ENCODE results near the gene GZMM. TPM values are rescaled to one million over a fixed set of nuclear protein-coding genes. Genes with fewer than 3 reads are reported as not detected.

Gene GZMM
- total RNA-seq, 1 experiment from 2014 or later: not detected

DNA sequence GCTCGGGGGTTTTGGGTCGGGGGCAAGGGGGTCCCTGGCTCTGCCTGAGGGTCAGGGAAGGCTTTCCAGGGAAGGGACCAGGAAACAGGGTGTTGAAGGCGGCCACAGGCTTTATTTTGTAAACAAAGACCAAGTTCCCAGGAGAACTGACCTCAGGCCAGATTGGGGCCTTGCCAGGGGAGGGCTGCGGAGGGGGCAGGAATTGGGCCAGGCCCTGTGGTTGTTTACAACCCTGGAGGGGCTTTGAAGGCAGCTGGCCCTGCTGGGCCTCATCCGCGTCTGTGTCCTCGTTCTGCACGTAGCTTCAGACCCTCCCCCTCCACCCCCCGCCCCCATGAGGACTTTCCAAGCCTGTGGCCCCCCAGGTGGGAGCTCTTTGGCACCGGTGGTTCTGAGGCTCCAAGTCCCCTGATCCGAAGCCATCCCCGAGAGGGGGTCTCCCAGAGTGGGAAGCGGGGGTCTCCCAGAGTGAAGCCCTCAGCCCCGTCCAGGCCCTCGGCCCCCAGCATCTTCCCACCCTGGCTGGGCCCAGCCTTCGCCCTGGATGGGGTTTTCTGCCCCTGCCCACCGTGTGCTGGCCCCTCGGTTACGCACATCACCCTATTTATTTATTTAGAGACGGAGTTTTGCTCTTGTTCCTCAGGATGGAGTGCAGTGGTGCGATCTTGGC lies 15.1 kb downstream of the GZMM start:
- no peak for DNase-seq (ENCODE audit: extremely low read depth, low read depth)

- no peak for DNase-seq (ENCODE audit: extremely low read depth, low read depth)
These were observed 16.3 kb downstream of the GZMM start for GRCh38 chr19:560121-560520.

GRCh38 chr19:566403-566802 lies 22.6 kb downstream of the GZMM start:
- DNase-seq (ENCODE audit: extremely low read depth, low read depth): no peak

DNA sequence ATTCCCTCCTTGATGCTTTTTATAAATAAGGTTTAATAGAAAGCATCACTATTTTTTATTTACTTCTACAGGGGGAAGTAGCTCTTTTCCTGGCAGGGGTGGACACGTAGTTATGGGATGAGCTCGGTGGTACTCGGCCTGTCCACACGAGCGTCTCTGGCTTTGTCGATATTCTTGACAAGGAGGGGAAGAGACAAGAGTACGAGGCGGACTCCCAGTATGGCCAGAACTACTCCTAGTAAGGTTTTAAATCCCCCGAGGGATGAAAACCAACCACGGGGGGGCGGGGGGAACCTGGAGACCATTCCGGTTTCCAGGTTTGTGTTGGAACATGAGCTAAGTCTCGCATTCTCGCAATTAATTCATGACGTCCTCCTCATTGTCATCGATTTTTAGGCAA lies 23.0 kb downstream of the GZMM start:
- no peak for DNase-seq (ENCODE audit: extremely low read depth, low read depth)

DNA sequence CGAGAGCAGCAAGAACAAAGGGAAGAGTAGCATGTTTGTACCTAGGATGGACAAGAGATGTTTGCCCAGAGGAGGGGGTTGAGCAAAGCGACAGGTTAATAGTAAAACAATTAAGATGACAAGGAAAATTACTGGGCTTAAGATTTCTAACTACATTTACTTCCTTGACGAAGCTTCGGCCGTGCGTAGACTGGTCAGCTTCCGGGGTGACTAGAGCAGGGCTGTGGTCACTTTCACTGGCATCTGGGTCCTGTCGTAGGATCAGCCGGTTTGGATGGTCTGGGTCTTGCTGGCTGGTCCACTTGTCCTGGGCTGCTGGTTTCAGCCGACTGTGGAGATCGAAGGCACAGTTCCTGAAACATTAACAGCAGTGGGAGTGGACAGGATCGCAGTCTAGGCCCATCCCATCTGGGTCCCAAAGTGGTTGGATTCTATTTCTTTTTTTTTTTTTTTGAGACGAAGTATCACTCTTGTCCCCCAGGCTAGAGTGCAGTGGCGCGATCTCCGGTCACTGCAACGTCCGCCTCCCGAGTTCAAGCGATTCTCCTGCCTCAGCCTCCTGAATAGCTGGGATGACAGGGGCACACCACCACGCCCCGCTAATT lies 23.5 kb downstream of the GZMM start:
- no peak for DNase-seq (ENCODE audit: extremely low read depth, low read depth)

- DNase-seq (ENCODE audit: extremely low read depth, low read depth): no peak
These were observed 26.4 kb downstream of the GZMM start for GRCh38 chr19:570251-570686.

- no peak for DNase-seq (ENCODE audit: extremely low read depth, low read depth)
These were observed 27.2 kb downstream of the GZMM start for GRCh38 chr19:570937-571565.

DNA sequence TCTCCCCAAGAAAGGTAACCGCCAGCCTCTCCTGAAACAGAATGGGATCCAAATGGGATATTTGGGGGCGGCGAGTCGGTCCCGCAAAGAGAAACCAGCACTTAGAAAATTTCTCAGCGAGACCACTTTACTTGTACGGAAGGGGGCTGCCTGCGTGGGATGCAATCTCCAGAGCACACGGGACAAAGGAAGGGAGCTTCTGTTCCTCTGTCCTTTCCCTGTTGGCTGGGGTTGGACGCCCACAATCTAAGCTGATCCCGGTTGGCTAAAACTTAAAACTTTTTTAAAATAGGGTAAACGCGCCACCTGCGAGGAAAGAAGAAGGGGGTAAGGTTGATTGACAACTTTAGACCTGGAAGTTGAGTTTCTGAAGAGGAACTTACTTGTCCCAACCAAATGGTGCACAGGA lies 27.7 kb downstream of the GZMM start:
- no peak for DNase-seq (ENCODE audit: extremely low read depth, low read depth)

GRCh38 chr19:572140-572742 lies 28.4 kb downstream of the GZMM start, which contains the start of gene BSG:
Gene BSG, plus strand, starts transcription at chr19:572596. Its CDS starts 39 bp downstream, at chr19:572635.
- DNase-seq (ENCODE audit: extremely low read depth, low read depth): peak; percentile 92

GRCh38 chr19:572743-573518 lies 29.1 kb downstream of the GZMM start:
- no peak for DNase-seq (ENCODE audit: extremely low read depth, low read depth)

DNA sequence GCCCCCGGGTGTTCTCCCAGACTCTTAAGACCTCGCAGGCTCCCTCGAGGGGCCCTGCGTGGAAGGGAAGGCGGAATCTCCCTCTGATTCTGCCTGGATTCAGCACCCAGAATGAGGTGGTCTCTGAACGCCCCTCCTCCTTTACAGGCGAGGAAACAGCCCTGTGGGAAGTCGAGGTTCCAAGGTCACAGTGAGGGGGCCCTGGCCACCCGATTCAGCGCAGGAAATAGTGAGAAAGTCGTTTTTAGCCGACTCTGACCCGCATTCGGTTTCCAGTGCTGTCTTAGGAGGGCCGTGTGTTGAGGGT lies 29.6 kb downstream of the GZMM start:
- no peak for DNase-seq (ENCODE audit: extremely low read depth, low read depth)

DNA sequence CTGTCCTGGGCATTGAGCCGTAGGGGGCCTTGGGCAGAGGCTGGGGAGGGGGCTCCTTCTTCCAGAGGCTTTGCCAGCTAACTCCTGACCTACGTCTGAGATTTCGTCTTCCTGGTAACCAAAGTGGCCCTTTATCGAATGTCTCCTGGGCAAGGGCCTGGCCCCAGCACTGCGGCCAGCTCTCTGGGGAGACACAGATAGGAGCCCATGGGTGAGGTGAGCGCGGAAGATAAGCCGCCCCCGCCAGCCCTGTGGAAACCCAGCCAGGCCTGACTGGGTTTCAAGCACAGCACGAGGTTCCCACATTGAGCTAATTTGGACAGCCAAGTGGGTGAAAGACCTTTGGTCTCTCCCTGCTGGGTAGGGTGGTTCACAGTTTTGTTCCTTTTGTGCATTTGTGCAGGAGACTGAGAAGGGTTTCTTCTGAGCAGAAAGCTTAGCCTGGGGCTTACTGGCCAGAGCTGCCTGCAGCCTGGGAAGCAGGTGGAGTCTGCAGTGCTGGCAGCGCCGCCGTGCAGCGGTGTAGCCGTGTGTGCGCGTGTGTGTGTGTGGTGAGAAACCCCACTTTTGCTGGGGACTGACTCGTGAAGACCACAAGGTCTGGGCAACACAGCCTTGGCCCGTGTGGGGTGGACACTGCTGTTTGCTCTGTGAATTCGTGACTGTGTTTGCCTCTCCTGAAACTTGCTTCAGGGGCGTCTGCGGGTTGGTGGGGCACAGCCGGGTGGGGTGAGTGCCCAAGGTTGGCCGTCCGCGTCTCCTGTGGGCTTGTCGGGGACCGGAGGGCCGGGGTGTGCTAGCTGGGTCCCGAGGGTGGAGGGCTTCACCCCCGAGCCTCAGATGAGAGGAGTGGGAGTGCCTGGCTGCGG lies 31.0 kb downstream of the GZMM start:
- DNase-seq (ENCODE audit: extremely low read depth, low read depth): no peak

DNA sequence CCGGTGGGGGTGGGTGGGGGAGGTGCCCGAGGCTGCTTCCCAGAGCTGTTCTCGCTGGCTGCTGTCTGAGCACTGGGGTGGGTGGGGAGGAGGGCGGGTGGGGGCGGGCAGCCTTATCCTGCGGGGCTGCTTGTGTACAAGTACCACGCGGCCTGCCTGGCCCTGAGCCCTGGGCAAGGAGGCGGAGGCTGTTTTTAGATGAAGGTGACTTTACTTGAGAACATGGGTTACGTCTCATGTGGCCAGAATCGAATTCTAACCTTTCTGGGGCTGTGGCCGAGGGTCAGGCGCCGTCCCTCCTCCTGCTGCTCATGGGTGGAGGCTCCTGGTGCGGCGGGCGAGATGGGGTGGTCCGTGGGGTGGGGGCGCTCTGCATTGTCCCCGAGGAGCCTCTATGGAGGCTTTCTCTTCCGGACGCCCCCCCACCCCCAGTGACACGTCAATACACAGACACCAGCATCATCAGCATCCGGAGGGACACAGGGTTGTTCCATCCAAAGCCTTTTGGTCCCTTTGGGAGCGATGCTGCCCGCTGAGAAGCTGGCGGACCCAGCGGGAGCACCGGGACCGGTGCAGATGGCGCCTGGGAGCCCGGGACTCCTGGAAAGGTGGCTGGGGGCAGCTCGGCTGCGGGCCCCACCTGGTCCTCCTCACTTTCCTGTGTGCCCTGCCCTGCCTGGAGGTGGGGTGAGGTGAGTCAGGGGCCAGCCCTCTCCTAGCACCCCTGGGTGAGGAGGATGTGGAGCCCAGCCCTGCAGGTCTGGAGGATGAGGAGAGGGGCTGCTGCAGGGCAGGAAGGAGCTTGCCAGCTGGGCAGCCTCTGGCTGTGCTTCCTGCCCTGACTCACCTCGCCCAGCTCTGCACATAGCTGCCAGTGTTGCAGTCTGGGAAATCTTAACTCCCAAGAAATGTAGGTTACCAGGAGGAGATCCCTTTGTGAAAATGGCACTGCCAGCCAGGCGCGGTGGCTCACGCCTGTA lies 32.0 kb downstream of the GZMM start:
- DNase-seq (ENCODE audit: extremely low read depth, low read depth): no peak

GRCh38 chr19:576768-577438 lies 33.0 kb downstream of the GZMM start:
- DNase-seq (ENCODE audit: extremely low read depth, low read depth): no peak

DNA sequence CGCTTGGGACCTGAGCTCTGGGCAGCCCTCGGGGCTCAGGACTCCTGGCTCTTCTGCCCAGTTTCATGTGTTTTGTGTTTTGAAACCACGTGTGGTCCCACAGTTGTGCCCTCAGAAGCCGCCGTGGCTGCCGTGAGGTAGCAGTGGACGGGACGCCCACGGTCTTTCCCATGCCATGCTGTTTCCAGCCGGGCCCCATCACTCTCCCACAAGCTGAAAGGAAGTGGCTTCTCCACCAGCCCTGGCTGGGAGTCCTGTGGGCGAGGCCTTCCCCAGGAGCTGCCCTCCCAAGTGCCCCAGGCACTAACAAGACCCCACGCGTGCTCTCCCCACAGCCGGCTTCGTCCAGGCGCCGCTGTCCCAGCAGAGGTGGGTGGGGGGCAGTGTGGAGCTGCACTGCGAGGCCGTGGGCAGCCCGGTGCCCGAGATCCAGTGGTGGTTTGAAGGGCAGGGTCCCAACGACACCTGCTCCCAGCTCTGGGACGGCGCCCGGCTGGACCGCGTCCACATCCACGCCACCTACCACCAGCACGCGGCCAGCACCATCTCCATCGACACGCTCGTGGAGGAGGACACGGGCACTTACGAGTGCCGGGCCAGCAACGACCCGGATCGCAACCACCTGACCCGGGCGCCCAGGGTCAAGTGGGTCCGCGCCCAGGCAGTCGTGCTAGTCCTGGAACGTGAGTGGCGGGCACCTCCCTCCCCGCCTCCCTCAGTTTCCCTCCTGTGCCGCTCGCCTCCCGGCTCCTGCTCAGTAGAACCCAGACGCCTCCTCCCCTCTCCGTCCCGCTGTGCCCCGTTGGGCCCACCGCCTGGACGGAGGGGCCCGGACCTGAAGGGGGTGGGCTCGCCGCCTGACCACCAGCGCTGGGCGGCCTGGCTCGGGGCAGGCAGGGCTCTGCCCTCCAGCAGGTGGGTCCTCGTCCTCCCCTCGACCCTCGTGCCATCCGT lies 33.9 kb downstream of the GZMM start:
- no peak for DNase-seq (ENCODE audit: extremely low read depth, low read depth)

DNA sequence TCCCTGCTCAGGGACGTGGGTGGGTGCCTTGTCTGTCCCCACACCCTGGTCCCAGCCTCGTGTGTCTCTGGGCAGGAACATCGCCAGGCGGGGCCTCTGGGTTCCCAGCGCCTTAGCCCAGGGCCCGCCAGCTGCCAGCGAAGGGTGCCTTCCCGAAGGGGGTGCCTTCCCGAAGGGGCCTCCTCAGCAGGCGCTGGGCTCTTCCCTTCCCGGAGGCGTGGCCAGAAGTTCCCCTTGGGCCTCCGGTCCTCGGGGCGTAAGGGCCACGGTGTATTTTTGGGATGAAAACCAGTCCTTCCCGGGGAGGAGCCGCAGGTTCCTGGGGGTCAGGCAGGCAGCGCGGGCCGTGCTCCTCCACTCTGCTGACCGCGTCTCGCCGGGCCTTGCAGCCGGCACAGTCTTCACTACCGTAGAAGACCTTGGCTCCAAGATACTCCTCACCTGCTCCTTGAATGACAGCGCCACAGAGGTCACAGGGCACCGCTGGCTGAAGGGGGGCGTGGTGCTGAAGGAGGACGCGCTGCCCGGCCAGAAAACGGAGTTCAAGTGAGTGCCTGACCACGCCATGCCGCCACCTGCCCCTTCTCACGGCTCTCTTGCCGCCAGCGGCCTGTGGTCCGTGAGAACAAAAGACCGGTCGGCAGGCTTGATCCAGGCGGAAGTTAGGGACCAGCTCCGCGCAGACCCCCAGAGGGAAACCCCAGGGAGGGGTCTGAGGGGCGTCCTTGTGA lies 35.4 kb downstream of the GZMM start:
- no peak for DNase-seq (ENCODE audit: extremely low read depth, low read depth)

GRCh38 chr19:579842-580155 lies 35.9 kb downstream of the GZMM start:
- no peak for DNase-seq (ENCODE audit: extremely low read depth, low read depth)

All from NCI-H460 (cell line).